ENCODE measurements around the gene AQP12B.

AQP12B gene

GRCh38 chr2:240689975-240690374, 7.3 kb upstream of the AQP12B start (continued):
- TF ChIP-seq ZNF580 (tag by site-specific recombination; IDR thresholded peaks at IDR 0.05): no peak

- TF ChIP-seq GLIS1 (tag by site-specific recombination; IDR thresholded peaks at IDR 0.05) (peak; percentile 49; the same call in 1 of the 2 replicates), ZNF624 (tag by site-specific recombination; IDR thresholded peaks at IDR 0.05) (no peak)
- POLR2A ChIA-PET: no interaction called here
- no peaks in the 10 kb centered on the region for H3K36me3 ChIP-seq (ENCODE audit: control insufficient read depth in 2 of 2, insufficient read depth in 1 of 2, low read length in 2 of 2)
- H3K27ac ChIP-seq (ENCODE audit: extremely low read depth, low read depth, low read length): no peak overlapping the region
- no peaks in the 10 kb centered on the region for H3K4me1 ChIP-seq (ENCODE audit: control insufficient read depth, insufficient read depth, low read length)
- H3K4me3 ChIP-seq (ENCODE audit: low read depth, low read length): no peak overlapping the region
- CTCF ChIA-PET: interaction anchor here (0.7 to 1.3 kb wide), 2 partner anchors 29 to 174 kb away, joined by 3 to 4 read pairs; no protein-coding TSS in a partner anchor
- H3K9me3 ChIP-seq (ENCODE audit: control insufficient read depth, insufficient read depth, low read depth, low read length): no peaks in the 10 kb centered on the region
Measured at GRCh38 chr2:240688553-240688919, 5.9 kb upstream of the AQP12B start.

- H3K4me1 ChIP-seq (ENCODE audit: control insufficient read depth, insufficient read depth, low read length): no peaks in the 10 kb centered on the region
- TF ChIP-seq ZNF785 (tag by site-specific recombination; IDR thresholded peaks at IDR 0.05) (no peak), MZF1 (tag by site-specific recombination; IDR thresholded peaks at IDR 0.05; ENCODE audit: borderline replicate concordance) (no peak), ZNF341 (tag by site-specific recombination; IDR thresholded peaks at IDR 0.05; ENCODE audit: low read depth) (no peak), ZNF585B (tag by site-specific recombination; IDR thresholded peaks at IDR 0.05) (no peak), ZSCAN16 (tag by site-specific recombination; IDR thresholded peaks at IDR 0.05) (no peak), ZNF707 (tag by site-specific recombination; IDR thresholded peaks at IDR 0.05) (no peak), ZNF624 (tag by site-specific recombination; IDR thresholded peaks at IDR 0.05) (no peak), ZFP69B (tag by site-specific recombination; IDR thresholded peaks at IDR 0.05) (no peak), ZBTB21 (tag by site-specific recombination; IDR thresholded peaks at IDR 0.05) (no peak), IKZF3 (tag by site-specific recombination; IDR thresholded peaks at IDR 0.05) (no peak), ATF2 (tag by site-specific recombination; IDR thresholded peaks at IDR 0.05; ENCODE audit: low read depth) (no peak), ZNF121 (tag by site-specific recombination; IDR thresholded peaks at IDR 0.05) (no peak), ZNF19 (tag by site-specific recombination; IDR thresholded peaks at IDR 0.05; ENCODE audit: low read depth) (no peak), ZNF837 (tag by site-specific recombination; IDR thresholded peaks at IDR 0.05) (no peak), KLF8 (tag by site-specific recombination; IDR thresholded peaks at IDR 0.05) (no peak), REST (tag by site-specific recombination; IDR thresholded peaks at IDR 0.05) (no peak), HOXA7 (CRISPR knock-in tag; IDR thresholded peaks at IDR 0.05; ENCODE audit: borderline replicate concordance) (no peak), ZNF239 (tag by site-specific recombination; IDR thresholded peaks at IDR 0.05) (no peak), ELK4 (IDR thresholded peaks at IDR 0.05; ENCODE audit: borderline replicate concordance, low read depth, low read length) (no peak), PRDM4 (tag by site-specific recombination; IDR thresholded peaks at IDR 0.05) (no peak)
- no peaks in the 10 kb centered on the region for H3K36me3 ChIP-seq (ENCODE audit: control insufficient read depth in 2 of 2, insufficient read depth in 1 of 2, low read length in 2 of 2)
- no peaks in the 10 kb centered on the region for H3K9me3 ChIP-seq (ENCODE audit: control insufficient read depth, insufficient read depth, low read depth, low read length)
- ChIA-PET CTCF (interaction anchor here (0.5 to 1.3 kb wide), 2 partner anchors 93 to 174 kb away, joined by 3 to 4 read pairs; no protein-coding TSS in a partner anchor), POLR2A (no interaction called here)
- H3K4me3 ChIP-seq (ENCODE audit: low read depth, low read length): no peak overlapping the region
- no peak overlapping the region for H3K27ac ChIP-seq (ENCODE audit: extremely low read depth, low read depth, low read length)
Measured at GRCh38 chr2:240687741-240688552, 5.3 kb upstream of the AQP12B start.

Data from HEK293 (cell line).